Skin of body (tissue), 3 donors: ENCODE results near the gene ZCCHC8. TPM values are rescaled to one million over a fixed set of nuclear protein-coding genes. Genes with fewer than 3 reads are reported as not detected.

Experiments
- DNase-seq: peaks from one replicate; lab custom pipeline; 2025; lab: John Stamatoyannopoulos, UW
- small RNA-seq: library from RNA; depleted of rRNA; stranded (forward); fragments of <200 nt; gene quantifications from one replicate; pipeline ENCODE3, GENCODE V24; 2014; ENCODE audit warnings: low replicate concordance
- total RNA-seq: library from RNA; depleted of rRNA; stranded (reverse); fragments of >200 nt; gene quantifications from one replicate; pipeline ENCODE4 v1.2.3, GENCODE V29; 2014

ZCCHC8 gene
- total RNA-seq, 1 donor from 2014 or later, result 33.4 TPM

DNA sequence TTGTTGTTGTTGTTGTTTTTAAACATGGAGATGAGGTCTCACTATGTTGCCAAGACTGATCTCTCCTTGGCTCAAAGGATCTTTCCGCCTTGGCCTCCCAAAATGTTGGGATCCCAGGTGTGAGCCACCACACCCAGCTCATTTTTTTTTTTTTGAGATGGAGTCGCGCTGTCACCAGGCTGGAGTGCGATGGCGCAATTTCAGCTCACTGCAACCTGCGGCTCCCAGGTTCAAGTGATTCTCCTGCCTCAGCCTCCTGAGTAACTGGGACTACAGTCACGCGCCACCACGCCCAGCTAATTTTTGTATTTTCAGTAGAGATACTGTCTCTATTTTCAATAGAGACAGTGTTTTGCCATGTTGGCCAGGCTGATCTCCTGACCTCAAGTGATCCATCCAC is 73.3 kb downstream of the ZCCHC8 start:
- no peak for DNase-seq

GRCh38 chr12:122423258-122424165 is 77.2 kb downstream of the ZCCHC8 start:
- peak; percentile 25 for DNase-seq

DNA sequence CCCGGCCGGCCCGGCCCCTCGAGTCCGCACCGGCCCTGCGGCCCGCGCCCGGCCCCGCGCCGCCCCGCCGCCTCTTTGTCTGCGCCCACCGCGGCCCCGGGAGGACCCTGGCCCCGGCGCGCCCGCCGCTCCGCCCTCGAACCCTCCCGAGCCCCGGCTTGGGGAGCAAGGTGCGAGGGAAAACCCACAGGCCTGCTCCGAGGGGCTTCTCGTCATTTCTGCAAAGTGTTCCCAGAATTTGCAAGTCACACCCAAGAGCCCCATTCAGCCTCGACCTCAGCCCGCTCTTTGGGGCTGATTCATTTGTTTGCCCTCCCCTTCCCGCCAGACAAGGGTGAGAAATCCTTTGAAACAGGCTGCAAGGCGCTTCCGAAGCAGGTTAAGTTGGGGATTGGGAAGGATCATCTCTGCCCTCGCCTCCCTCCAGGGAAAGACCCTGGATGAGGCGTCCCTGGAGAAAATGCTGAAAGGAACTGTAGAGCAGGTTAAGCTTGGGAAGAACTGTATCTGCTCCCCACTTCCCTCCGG is 77.9 kb downstream of the ZCCHC8 start:
- peak; percentile 1 for DNase-seq

DNA sequence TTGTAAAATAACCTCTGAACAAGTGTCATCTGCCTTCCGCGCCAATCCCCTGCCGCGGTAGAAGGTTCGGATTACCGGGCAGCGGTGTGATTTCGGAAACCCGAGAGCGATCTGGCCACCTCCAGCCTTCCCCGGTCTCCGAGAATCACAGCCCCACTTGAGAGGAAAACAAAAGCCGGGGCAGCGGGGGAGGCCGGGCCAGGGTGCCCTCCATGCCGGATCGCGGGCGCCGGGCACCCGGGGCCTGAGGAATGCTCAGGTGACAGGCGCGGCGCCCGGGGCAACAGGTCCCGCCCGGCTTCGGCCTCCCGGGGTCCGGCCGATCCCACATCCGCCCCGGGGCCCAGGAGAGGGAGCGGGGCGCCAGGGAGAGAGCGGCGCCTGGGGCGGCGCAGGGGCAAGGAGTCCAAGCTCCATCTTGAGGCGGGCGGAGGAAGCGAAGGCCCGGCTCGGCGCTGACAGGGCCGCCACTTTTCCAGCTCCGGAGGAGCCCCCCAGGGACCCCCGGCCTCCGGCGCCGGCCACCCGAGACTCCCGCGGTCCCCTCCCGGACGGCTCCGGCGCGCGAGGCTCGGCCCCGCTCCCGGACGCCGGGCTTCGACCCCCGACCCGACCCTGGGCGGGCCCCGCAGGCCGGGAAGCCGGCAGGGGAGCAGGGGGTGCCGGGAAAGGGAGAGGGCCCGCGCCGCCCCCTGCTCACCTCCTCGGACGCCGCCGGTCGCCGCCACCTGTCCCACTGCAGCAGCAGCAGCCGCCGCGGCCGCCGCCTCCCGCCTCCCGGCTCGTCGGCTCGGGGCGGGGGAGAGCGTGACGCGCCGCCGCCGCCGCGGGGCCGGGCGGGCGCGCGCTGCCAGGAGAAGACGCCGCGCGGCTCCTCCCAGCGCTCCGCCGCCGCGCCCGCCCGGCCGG is 78.7 kb downstream of the ZCCHC8 start, which contains the start of gene CLIP1:
TSS of gene CLIP1 (minus strand) at position 849 of the 909 bp plus-strand sequence. CDS start 42,217 bp downstream, outside the sequence.
- DNase-seq, result peak; percentile 8

Small RNA genes lying within 50 kb of the gene (small RNA-seq; reads per million reads assigned to genes)
- 0.07 reads per million for gene RF00411

Other genes with a start within 250 kb of the ZCCHC8 start
- 12.0 TPM for gene VPS33A, start 234.4 kb downstream of the ZCCHC8 start, total RNA-seq
- 90.0 TPM for gene CLIP1, start 78.3 kb downstream of the ZCCHC8 start, total RNA-seq
- gene RSRC2, start 26.0 kb upstream of the ZCCHC8 start, total RNA-seq, result 84.7 TPM
- 40.8 TPM for gene KNTC1, start 26.3 kb upstream of the ZCCHC8 start, total RNA-seq
- 11.8 TPM for gene HCAR2, start 202.4 kb upstream of the ZCCHC8 start, total RNA-seq
- gene HCAR3, start 215.9 kb upstream of the ZCCHC8 start, total RNA-seq, result 9.8 TPM
- 1.9 TPM for gene HCAR1, start 229.9 kb upstream of the ZCCHC8 start, total RNA-seq